Measurements from ENCODE around the gene SLC22A4. TPM values are rescaled to one million over a fixed set of nuclear protein-coding genes. Genes with fewer than 3 reads are reported as not detected.

Gene SLC22A4
- total and polyA plus RNA-seq, 2 experiments from 2014 or later = 1.4 to 3.3 TPM

GRCh38 chr5:132257131-132258101, 36.8 kb upstream of the SLC22A4 start, which contains the start of gene PDLIM4:
TSS of gene PDLIM4 (plus strand) at chr5:132257696. CDS start at chr5:132257735, 39 bp downstream.
- Histone ChIP-seq H3K9me3 (ENCODE audit: low read depth) (no peaks in the 10 kb centered on the region), H4K20me1 (ENCODE audit: insufficient read depth, poor library complexity, severe bottlenecking) (no peaks in the 10 kb centered on the region), H2AFZ (peak within 1 kb of the TSS; percentile 85), H3K79me2 (peaks cover 8% of the 10 kb centered on the region), H3K4me2 (peak within 1 kb of the TSS; percentile 98), H3K4me3 (peak within 1 kb of the TSS; percentile 93), H3K4me1 (ENCODE audit: insufficient read depth) (peaks cover 41% of the 10 kb centered on the region), H3K27ac (peak within 1 kb of the TSS; percentile 98), H3K9me2 (replicated peaks; ENCODE audit: insufficient read depth) (no peaks in the 10 kb centered on the region), H3K36me3 (replicated peaks; ENCODE audit: insufficient read depth, low read depth) (no peaks in the 10 kb centered on the region), H3K27me3 (no peaks in the 10 kb centered on the region)
- DNase-seq (ENCODE audit: low spot score) = peak; percentile 74
- WGBS (ENCODE audit: low lambda C conversion rate, missing lambda C conversion rate) = 15% methylated on average over 56 of the region's 88 CpGs
- no peak for TF ChIP-seq CTCF (IDR thresholded peaks at IDR 0.05; ENCODE audit: poor library complexity)
- TF ChIP-seq EZH2phosphoT487 (IDR thresholded peaks at IDR 0.05; ENCODE audit: low read depth, severe bottlenecking, unreplicated experiment) = no peak
- no peak for TF ChIP-seq EZH2 (IDR thresholded peaks at IDR 0.05; ENCODE audit: borderline replicate concordance)

GRCh38 chr5:132258102-132259068, 35.8 kb upstream of the SLC22A4 start:
- Histone ChIP-seq H3K4me3 (peak overlapping the region; percentile 93), H2AFZ (peak overlapping the region; percentile 85), H3K79me2 (peaks cover 8% of the 10 kb centered on the region), H3K27ac (peak overlapping the region; percentile 98), H3K36me3 (replicated peaks; ENCODE audit: insufficient read depth, low read depth) (no peaks in the 10 kb centered on the region), H3K4me1 (ENCODE audit: insufficient read depth) (peaks cover 39% of the 10 kb centered on the region), H3K9me2 (replicated peaks; ENCODE audit: insufficient read depth) (no peaks in the 10 kb centered on the region), H4K20me1 (ENCODE audit: insufficient read depth, poor library complexity, severe bottlenecking) (no peaks in the 10 kb centered on the region), H3K4me2 (peak overlapping the region; percentile 98), H3K9me3 (ENCODE audit: low read depth) (no peaks in the 10 kb centered on the region), H3K27me3 (no peaks in the 10 kb centered on the region)
- no peak for TF ChIP-seq EZH2 (IDR thresholded peaks at IDR 0.05; ENCODE audit: borderline replicate concordance)
- TF ChIP-seq CTCF (IDR thresholded peaks at IDR 0.05; ENCODE audit: poor library complexity) = no peak
- TF ChIP-seq EZH2phosphoT487 (IDR thresholded peaks at IDR 0.05; ENCODE audit: low read depth, severe bottlenecking, unreplicated experiment) = no peak
- 50% methylated on average over 18 of the region's 19 CpGs for WGBS (ENCODE audit: low lambda C conversion rate, missing lambda C conversion rate)
- peak; percentile 53 for DNase-seq (ENCODE audit: low spot score)

- Histone ChIP-seq H3K4me1 (ENCODE audit: insufficient read depth) (peaks cover 36% of the 10 kb centered on the region), H3K27ac (peak overlapping the region; percentile 98), H4K20me1 (ENCODE audit: insufficient read depth, poor library complexity, severe bottlenecking) (no peaks in the 10 kb centered on the region), H3K36me3 (replicated peaks; ENCODE audit: insufficient read depth, low read depth) (no peaks in the 10 kb centered on the region), H3K9me2 (replicated peaks; ENCODE audit: insufficient read depth) (no peaks in the 10 kb centered on the region), H3K4me3 (no peak overlapping the region), H3K4me2 (peak overlapping the region; percentile 98), H3K9me3 (ENCODE audit: low read depth) (no peaks in the 10 kb centered on the region), H3K27me3 (no peaks in the 10 kb centered on the region), H2AFZ (no peak overlapping the region), H3K79me2 (peaks cover 8% of the 10 kb centered on the region)
- DNase-seq (ENCODE audit: low spot score) = peak; percentile 86
- TF ChIP-seq EZH2phosphoT487 (IDR thresholded peaks at IDR 0.05; ENCODE audit: low read depth, severe bottlenecking, unreplicated experiment) (no peak), CTCF (IDR thresholded peaks at IDR 0.05; ENCODE audit: poor library complexity) (no peak), EZH2 (IDR thresholded peaks at IDR 0.05; ENCODE audit: borderline replicate concordance) (no peak)
- WGBS (ENCODE audit: low lambda C conversion rate, missing lambda C conversion rate) = 54% methylated on average over 24 of the region's 24 CpGs
Observed at GRCh38 chr5:132259069-132259851, 34.9 kb upstream of the SLC22A4 start.

Measured in hepatocyte (in vitro differentiated cells).